HTERT RPE-1 (cell line): Measurements from ENCODE around the gene GCSH.

Experiments used
- in situ Hi-C: fragments of 300-500 bp; cut with MboI; formaldehyde crosslinking; loops from 4 replicates; pipeline ENCODE4 v1.14.3; 2020; ENCODE audit warnings: low sequenced_read_pairs

Gene GCSH

GRCh38 chr16:81060576-81061306, 35.5 kb downstream of the GCSH start:
- in situ Hi-C loops: no loop called here

- in situ Hi-C loops: no loop called here
These were observed 42.4 kb downstream of the GCSH start for GRCh38 chr16:81053761-81054160.

- in situ Hi-C loops: no loop called here
These were observed 53.4 kb downstream of the GCSH start for GRCh38 chr16:81042821-81043220.

- in situ Hi-C loops: no loop called here
These were observed 54.5 kb downstream of the GCSH start for GRCh38 chr16:81041696-81042095.

GRCh38 chr16:81040842-81041241, 55.4 kb downstream of the GCSH start:
- in situ Hi-C loops: no loop called here

GRCh38 chr16:81040131-81040530, 56.1 kb downstream of the GCSH start:
- in situ Hi-C loops: no loop called here

- in situ Hi-C loops: no loop called here
These were observed 59.3 kb downstream of the GCSH start for GRCh38 chr16:81036751-81037350.

- in situ Hi-C loops: no loop called here
These were observed 60.0 kb downstream of the GCSH start for GRCh38 chr16:81035975-81036750.

- in situ Hi-C loops: no loop called here
These were observed 60.7 kb downstream of the GCSH start, which contains the start of gene ATMIN for GRCh38 chr16:81035398-81035974. Gene ATMIN (plus strand): TSS chr16:81035842. CDS start chr16:81035871, 29 bp downstream.
